Cerebellar nuclear complex (tissue), 1 donor: ENCODE data around the gene E2F2.

Experiments used
- DNase-seq, 2 experiments: peaks; one replicate each; lab custom pipeline; 2025; lab: John Stamatoyannopoulos, UW

The E2F2 gene

DNA sequence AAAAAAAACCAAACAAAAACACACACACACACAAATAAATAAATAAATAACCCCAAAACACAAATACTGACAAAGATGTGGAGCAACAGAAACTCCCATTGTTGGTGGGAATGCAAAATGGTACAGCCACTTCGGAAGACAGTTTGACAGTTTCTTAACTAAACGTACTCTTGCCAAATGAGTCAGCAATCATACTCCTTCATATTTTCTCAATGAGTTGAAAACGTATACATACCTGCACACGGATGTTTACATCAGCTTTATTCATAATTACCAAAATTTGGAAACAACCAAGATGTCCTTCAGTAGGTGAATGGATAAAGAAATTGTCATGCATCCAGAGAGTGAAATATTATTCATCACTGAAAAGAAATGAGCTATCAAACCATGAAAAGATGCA is 70.5 kb downstream of the E2F2 start:
- DNase-seq = no peak

DNA sequence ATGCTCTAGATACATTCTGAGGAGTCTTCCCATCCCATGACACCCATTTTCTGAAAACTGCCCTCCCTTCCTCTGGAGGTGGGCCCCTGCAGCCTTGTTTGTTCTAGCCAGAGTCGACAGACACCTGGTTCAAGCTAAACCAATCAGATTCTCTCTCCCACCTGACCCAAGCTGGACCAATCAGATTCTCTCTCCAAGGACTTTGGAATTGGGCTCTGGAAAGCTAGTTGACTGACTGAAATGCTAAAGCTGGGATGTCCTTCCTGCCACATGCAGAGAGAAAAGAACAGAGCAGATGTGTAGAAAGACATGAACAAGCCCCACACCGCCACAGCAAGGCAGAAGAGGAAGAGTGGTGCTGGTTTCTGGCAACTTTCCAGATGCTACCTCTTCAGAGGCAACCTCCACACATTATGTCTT is 71.7 kb downstream of the E2F2 start:
- DNase-seq = no peak
